Activated naive CD4-positive, alpha-beta T cell treated with anti-CD3 and anti-CD28 coated beads, Interleukin-2, amount 50 U/mL, for 16 hours (primary cell): Measurements from ENCODE around the gene SETX.
A peak's percentile ranks its signal among the peaks of the same experiment; 100 is the strongest.
"Not testable (repeated sequence)": the region's sequence is repeated elsewhere in the genome, so short reads cannot be mapped to it uniquely, and the experiment has no call there.

Experiments
- DNase-seq: peaks from one replicate; pipeline ENCODE4 v3.0.0-alpha.2; 2020

The SETX gene, protein sequence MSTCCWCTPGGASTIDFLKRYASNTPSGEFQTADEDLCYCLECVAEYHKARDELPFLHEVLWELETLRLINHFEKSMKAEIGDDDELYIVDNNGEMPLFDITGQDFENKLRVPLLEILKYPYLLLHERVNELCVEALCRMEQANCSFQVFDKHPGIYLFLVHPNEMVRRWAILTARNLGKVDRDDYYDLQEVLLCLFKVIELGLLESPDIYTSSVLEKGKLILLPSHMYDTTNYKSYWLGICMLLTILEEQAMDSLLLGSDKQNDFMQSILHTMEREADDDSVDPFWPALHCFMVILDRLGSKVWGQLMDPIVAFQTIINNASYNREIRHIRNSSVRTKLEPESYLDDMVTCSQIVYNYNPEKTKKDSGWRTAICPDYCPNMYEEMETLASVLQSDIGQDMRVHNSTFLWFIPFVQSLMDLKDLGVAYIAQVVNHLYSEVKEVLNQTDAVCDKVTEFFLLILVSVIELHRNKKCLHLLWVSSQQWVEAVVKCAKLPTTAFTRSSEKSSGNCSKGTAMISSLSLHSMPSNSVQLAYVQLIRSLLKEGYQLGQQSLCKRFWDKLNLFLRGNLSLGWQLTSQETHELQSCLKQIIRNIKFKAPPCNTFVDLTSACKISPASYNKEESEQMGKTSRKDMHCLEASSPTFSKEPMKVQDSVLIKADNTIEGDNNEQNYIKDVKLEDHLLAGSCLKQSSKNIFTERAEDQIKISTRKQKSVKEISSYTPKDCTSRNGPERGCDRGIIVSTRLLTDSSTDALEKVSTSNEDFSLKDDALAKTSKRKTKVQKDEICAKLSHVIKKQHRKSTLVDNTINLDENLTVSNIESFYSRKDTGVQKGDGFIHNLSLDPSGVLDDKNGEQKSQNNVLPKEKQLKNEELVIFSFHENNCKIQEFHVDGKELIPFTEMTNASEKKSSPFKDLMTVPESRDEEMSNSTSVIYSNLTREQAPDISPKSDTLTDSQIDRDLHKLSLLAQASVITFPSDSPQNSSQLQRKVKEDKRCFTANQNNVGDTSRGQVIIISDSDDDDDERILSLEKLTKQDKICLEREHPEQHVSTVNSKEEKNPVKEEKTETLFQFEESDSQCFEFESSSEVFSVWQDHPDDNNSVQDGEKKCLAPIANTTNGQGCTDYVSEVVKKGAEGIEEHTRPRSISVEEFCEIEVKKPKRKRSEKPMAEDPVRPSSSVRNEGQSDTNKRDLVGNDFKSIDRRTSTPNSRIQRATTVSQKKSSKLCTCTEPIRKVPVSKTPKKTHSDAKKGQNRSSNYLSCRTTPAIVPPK (N-terminal part only)

GRCh38 chr9:132354637-132355355, at the start of gene SETX:
TSS of gene SETX (minus strand) at chr9:132354986. CDS start at chr9:132349428, 5,558 bp downstream.
- peak; percentile 98 for DNase-seq

DNA sequence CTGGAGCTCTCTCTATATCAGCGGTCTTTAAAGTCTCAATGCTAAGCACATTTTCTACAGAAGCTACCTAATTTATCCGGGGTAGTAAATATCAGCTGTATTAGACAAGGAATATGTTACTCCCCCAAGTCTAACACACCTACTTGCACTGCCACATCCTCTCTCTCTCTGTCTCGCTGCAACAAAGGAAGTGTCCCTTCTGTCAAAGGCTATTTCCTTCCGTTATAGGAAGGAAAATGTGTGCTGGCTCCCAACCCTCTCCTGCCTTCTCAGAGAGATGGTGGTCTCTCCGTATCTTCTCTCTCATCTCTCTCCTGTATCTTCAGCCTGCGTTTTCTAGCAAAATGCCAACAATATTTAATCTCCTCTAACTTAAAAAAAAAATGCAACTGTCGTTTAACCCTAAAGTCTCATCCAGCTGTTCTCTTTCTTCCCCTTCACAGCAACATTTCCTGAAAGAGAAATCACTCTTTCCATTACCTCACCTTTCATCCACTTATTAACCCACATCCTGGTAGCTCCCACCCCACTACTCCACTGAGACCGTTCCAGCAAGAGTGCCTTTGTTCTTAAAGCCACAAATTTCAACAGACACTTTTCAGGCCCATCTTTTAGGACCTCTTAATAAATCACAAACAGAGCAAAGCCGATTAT, 49.6 kb upstream of the SETX start:
- no peak for DNase-seq

GRCh38 chr9:132401824-132402223, 47.0 kb upstream of the SETX start:
- DNase-seq: no peak

GRCh38 chr9:132395560-132395959, 40.8 kb upstream of the SETX start:
- DNase-seq: no peak

- DNase-seq: no peak
Observed at GRCh38 chr9:132391449-132391848, 36.7 kb upstream of the SETX start.

- DNase-seq: no peak
Observed at GRCh38 chr9:132390966-132391365, 36.2 kb upstream of the SETX start.

GRCh38 chr9:132387133-132387532, 32.3 kb upstream of the SETX start:
- no peak for DNase-seq

- no peak for DNase-seq
Observed at GRCh38 chr9:132384376-132384775, 29.6 kb upstream of the SETX start.

- no peak for DNase-seq
Observed at GRCh38 chr9:132383462-132383883, 28.7 kb upstream of the SETX start.

- DNase-seq: no peak
Observed at GRCh38 chr9:132381966-132382541, 27.3 kb upstream of the SETX start.

DNA sequence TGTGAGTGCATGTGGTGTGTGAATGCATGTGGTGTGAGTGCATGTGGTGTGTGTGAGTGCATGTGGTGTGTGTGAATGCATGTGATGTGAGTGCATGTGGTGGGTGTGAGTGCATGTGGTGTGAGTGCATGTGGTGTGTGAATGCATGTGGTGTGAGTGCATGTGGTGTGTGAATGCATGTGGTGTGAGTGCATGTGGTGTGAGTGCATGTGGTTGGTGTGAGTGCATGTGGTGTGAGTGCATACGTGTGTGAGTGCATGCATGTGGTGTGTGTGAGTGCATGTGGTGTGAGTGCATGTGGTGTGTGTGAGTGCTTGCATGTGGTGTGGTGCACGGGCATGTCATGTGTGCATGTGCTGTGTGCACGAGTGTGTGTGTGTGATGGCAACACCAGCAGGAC, 23.6 kb upstream of the SETX start:
- DNase-seq: not testable (repeated sequence)

GRCh38 chr9:132377769-132378168, 23.0 kb upstream of the SETX start:
- not testable (repeated sequence) for DNase-seq

DNA sequence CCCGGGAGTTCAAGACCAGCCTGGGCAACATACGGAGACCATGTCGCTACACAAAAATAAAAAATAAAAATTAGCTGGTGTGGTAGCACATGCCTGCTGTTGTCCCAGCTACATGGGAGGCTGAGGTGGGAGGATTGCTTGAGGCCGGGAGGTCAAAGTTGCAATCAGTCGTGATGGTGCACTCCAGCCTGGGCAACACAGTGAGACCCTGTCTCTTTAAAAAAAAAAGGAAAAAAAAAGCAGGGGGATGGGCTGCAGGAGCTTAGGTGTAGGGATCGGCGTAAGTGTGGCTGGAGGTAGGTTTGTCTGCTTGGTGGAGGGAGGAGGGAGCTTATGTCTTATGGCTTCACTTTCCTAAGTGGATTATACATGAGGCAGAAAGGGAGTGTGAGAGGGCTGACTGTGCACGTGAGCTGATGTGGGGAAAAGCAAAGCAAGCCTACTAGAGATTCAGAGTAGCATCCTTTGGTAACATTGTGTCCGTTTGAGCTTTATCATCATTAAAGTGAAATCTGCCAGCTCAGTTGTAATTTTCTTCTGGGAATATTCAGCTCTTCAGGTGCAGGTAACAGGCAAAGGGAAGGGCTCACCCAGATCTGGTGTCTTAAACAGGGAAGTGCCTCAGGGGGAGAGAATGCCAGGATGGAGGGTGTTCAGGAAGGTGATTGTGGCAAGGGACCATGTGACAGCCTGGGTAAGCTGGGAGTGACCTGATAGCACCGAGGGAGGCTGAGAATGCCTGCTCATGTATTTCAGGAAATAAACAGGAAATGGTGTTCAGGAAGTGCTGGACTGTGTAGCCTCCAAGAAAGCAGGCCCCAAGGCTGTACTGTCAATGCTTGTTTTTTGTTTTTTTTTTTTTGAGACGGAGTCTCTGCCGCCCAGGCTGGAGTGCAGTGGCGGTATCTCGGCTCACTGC, 17.6 kb upstream of the SETX start:
- DNase-seq: no peak

- DNase-seq: no peak
Observed at GRCh38 chr9:132370592-132370991, 15.8 kb upstream of the SETX start.

DNA sequence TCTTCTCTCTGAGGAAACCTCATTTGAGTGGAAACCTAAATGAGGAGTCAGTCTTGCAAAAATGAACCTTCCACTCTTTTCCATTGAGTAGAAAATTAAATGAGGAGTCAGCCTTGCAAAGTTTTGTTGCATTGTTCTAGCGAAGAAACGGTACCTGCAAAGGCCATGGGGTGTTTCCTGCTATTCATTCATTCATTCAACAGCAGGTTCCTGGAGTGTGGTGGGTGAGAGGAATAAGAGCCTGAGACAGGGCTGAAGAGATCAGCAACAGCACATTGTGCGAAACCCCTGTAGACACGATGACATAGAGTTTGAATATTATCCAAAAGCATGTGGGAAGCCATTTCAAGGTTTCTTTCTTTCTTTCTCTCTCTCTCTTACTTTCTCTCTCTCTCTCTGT, 14.6 kb upstream of the SETX start:
- no peak for DNase-seq

- no peak for DNase-seq
Observed at GRCh38 chr9:132367613-132368313, 13.0 kb upstream of the SETX start.

DNA sequence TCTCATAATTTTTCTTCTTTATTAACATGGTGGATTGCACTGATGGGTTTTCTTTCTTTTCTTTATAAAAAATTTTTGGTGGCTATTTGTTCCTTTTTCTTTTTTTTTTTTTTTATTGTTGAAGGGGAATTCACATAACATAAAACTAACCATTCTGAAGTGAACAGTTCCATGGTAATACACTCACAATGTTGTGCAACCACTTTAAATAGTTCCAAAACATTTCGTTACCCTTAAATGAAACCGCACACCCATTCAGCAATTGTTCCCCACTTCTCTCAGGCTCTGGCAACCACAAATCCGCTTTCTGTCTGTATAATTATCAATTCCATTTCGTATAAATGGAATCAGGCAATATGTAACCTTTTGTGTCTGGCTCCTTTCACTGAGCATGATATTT, 11.7 kb upstream of the SETX start:
- DNase-seq: no peak

DNA sequence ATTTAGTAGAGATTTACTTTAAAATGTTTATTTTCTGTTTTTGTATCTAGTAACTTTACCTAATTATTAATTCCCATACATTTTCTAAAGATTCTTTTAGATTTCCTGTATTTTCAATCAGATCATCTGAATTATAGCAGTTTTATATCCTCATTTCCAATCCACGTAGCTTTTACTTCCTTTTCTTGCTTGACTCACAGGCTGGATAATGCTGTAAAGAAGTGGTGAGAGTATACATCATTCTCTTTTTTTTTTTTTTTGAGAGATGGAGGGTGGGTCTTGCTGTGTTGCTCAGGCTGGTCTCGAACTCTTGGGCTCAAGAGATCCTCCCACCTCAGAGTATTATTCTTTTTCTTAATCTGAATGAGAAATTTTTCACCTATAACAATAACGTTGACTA, 11.2 kb upstream of the SETX start:
- DNase-seq: no peak

DNA sequence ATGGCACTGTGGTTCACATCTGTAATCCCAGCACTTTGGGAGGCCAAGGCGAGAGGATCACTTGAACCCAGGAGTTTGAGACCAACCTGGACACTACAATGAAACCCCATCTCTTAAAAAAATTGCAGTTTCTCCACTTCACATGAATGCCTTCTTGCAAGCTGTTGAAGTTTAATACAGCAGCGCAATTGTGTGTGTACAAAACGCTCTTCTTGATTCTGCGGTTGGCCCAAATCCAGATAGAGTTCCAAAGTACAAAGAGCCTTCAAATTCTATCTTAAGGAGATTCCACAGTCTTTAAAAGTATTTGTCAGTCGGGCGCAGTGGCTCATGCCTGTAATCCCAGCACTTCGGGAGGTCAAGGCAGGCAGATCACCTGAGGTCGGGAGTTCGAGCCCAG, 9.3 kb upstream of the SETX start:
- no peak for DNase-seq

DNA sequence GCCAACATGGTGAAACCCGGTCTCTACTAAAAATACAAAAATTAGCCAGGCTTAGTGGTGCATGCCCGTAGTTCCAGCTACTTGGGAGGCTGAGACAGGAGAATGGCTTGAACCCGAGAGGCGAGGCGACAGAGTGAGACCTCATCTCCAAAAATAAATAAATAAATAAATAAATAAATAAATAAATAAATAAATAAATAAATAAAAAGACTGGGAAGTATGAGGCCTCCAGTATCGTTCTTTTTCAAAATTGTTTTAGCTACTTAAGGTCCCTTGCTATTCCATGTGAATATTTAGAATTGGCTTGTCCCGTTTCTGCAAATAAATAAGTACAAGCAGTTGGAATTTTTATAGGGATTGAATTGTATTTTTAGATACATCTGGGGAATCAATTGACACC, 3.0 kb upstream of the SETX start:
- no peak for DNase-seq
